ENCODE results near the gene DNASE1L3. TPM values are rescaled to one million over a fixed set of nuclear protein-coding genes. Genes with fewer than 3 reads are reported as not detected.

The DNASE1L3 gene
- total RNA-seq, 2 donors from 2014 or later: 2.3 to 3.8 TPM

DNA sequence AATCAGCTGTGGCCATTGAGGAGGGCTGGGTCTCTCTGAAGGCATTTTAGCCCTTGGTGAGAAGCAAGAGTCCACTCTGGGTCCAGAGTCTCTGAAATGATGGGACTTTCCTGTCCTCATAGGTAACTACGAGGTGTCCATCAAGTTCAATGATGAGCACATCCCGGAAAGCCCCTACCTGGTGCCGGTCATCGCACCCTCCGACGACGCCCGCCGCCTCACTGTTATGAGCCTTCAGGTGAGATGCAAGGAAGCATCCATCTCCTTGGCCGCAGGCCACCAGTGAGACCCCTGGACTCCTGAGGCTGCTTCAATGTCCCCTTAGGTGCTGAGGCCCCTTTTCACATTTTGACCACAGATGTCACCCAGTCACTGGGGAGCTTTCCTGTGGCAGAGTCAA lies 54.9 kb downstream of the DNASE1L3 start:
- H3K27ac ChIP-seq: no peak overlapping the region
- no peak for ATAC-seq (ENCODE audit: insufficient number of reproducible peaks, low FRiP score, low read depth)
- no peak for DNase-seq (ENCODE audit: low spot score)
- H3K9me3 ChIP-seq: no peaks in the 10 kb centered on the region
- H3K4me1 ChIP-seq (ENCODE audit: control insufficient read depth in 1 of 2, low read depth in 2 of 2): peaks cover 0 to 35% of the 10 kb centered on the region in 2 donors
- peaks cover 61% of the 10 kb centered on the region for H3K36me3 ChIP-seq
- H3K27me3 ChIP-seq (replicated peaks; ENCODE audit: insufficient read depth): no peaks in the 10 kb centered on the region
- H3K4me3 ChIP-seq: no peak overlapping the region
- TF ChIP-seq CTCF (IDR thresholded peaks at IDR 0.05): no peak

GRCh38 chr3:58154626-58155449 lies 55.9 kb downstream of the DNASE1L3 start:
- Histone ChIP-seq H3K27ac (no peak overlapping the region), H3K36me3 (peaks cover 55% of the 10 kb centered on the region), H3K27me3 (replicated peaks; ENCODE audit: insufficient read depth) (no peaks in the 10 kb centered on the region), H3K4me3 (no peak overlapping the region), H3K9me3 (no peaks in the 10 kb centered on the region), H3K4me1 (ENCODE audit: control insufficient read depth in 1 of 2, low read depth in 2 of 2) (peaks cover 0 to 45% of the 10 kb centered on the region in 2 donors)
- no peak for DNase-seq (ENCODE audit: low spot score)
- no peak for ATAC-seq (ENCODE audit: insufficient number of reproducible peaks, low FRiP score, low read depth)
- TF ChIP-seq CTCF (IDR thresholded peaks at IDR 0.05): no peak

GRCh38 chr3:58153371-58153770 lies 57.4 kb downstream of the DNASE1L3 start:
- Histone ChIP-seq H3K27me3 (replicated peaks; ENCODE audit: insufficient read depth) (no peaks in the 10 kb centered on the region), H3K4me3 (no peak overlapping the region), H3K9me3 (no peaks in the 10 kb centered on the region), H3K27ac (no peak overlapping the region), H3K36me3 (peaks cover 57% of the 10 kb centered on the region), H3K4me1 (ENCODE audit: control insufficient read depth in 1 of 2, low read depth in 2 of 2) (peaks cover 0 to 49% of the 10 kb centered on the region in 2 donors)
- no peak for ATAC-seq (ENCODE audit: insufficient number of reproducible peaks, low FRiP score, low read depth)
- DNase-seq (ENCODE audit: low spot score): no peak
- TF ChIP-seq CTCF (IDR thresholded peaks at IDR 0.05): no peak

DNA sequence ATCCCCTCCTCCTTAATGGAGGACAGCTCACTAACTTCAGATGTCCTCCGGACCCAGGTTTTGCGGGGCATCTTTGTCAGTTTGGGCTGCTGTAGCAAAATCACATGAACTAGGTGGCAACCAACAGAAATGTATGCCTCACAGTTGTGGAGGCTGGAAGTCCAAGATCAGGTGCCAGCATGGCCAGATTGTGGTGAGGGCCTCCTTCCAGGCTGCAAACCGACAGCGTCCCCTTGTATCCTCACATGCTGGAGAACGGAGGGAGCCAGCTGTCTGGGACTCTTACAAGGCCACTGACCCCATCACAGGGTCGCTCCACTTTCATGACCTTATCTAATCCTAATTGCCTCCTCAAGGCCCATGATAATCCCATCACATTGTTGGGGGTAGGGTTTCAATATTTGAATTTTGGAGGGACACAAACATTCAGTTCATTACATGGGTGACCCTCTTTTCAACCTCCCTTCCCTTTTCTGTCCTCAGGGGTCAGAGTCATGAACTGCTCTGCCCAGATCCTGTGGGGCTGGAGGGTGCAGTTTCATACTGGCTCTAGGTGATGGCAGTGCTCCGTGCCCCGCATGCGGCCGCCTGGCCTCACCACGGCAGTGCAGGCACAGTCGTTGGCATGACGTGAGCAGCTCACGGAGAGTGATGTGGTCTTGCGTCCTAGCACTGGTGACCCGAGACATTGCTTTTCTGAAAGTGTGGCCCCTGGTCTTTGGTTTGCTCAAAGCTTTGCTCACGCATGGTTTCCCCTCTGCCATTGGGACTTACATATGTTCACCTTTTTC lies 58.4 kb downstream of the DNASE1L3 start:
- Histone ChIP-seq H3K27ac (no peak overlapping the region), H3K9me3 (no peaks in the 10 kb centered on the region), H3K4me3 (no peak overlapping the region), H3K27me3 (replicated peaks; ENCODE audit: insufficient read depth) (no peaks in the 10 kb centered on the region), H3K36me3 (peaks cover 57% of the 10 kb centered on the region), H3K4me1 (ENCODE audit: control insufficient read depth in 1 of 2, low read depth in 2 of 2) (peaks cover 0 to 49% of the 10 kb centered on the region in 2 donors)
- no peak for ATAC-seq (ENCODE audit: insufficient number of reproducible peaks, low FRiP score, low read depth)
- TF ChIP-seq CTCF (IDR thresholded peaks at IDR 0.05): no peak
- no peak for DNase-seq (ENCODE audit: low spot score)

GRCh38 chr3:58151637-58152036 lies 59.1 kb downstream of the DNASE1L3 start:
- H3K4me3 ChIP-seq: no peak overlapping the region
- H3K27me3 ChIP-seq (replicated peaks; ENCODE audit: insufficient read depth): no peaks in the 10 kb centered on the region
- no peak for ATAC-seq (ENCODE audit: insufficient number of reproducible peaks, low FRiP score, low read depth)
- no peak for TF ChIP-seq CTCF (IDR thresholded peaks at IDR 0.05)
- H3K9me3 ChIP-seq: no peaks in the 10 kb centered on the region
- peaks cover 0 to 45% of the 10 kb centered on the region in 2 donors for H3K4me1 ChIP-seq (ENCODE audit: control insufficient read depth in 1 of 2, low read depth in 2 of 2)
- DNase-seq (ENCODE audit: low spot score): no peak
- peaks cover 58% of the 10 kb centered on the region for H3K36me3 ChIP-seq
- H3K27ac ChIP-seq: no peak overlapping the region
